ENCODE data around the gene COL27A1.
"Not testable (repeated sequence)": the region's sequence is repeated elsewhere in the genome, so short reads cannot be mapped to it uniquely, and the experiment has no call there.

COL27A1 gene

DNA sequence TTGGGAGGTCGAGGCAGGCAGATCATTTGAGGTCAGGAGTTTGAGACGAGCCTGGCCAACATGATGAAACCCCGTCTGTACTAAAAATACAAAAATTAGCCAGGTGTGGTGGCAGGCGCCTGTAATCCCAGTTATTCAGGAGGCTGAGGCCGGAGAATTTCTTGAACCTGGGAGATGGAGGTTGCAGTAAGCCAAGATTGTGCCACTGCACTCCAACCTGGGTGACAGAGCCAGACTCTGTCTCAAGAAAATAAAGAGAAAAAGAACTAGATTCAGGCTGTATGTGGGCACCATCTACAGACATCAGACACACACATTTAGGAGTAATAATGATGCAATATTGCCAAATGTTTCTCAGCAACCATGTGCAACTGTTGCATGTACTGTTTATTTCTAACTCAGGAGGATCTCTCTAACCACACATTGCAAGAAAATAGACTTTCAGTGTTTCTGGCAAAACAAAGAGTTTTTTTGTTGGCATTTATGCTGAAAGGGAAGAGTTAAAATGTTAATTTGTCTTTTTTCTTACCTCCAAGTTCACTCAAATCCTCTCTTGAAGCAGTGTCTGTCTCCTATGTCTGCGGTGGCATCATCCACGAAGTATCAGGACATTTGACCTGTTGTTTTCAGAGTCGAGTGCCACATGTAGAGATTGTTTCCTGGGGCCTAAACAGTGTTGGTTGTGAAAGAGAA is 162.5 kb downstream of the COL27A1 start:
- DNase-seq (ENCODE audit: low spot score), result no peak

DNA sequence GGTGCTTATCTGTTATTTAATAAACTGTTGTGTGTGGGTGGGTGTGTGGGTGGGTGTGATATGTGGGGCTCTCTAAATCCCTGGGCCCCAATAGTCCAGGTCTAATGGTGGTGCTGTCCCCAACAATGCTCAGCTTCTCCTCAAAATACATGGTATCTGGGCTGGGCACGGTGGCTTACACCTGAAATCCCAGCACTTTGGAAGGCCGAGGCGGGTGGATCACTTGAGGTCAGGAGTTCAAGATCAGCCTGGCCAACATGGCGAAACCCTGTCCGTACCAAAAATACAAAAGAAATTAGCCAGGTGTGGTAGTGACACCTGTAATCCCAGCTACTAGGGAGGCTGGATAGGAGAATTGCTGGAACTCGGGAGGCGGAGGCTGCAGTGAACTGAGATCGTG is 163.1 kb downstream of the COL27A1 start:
- no peak for DNase-seq (ENCODE audit: low spot score)

DNA sequence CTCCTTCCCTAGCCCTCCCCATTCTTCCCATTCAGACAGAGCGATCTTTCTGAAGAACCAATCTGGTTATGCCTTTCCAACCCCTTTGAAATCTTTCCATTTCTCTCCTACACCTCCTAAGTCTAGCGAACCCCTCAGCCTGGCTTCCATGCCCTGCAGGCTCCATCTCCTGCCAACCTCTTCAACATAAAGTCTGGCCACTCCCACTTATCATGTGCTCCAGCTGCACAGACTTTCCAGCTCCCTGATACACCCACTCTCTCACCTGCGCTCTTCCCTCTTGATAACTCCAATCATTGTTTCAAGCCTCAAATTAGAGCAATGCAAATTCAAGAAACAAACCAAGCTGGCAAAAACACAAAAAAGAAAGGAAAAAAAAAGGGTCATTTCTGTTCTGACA is 163.8 kb downstream of the COL27A1 start:
- DNase-seq (ENCODE audit: low spot score), result no peak

DNA sequence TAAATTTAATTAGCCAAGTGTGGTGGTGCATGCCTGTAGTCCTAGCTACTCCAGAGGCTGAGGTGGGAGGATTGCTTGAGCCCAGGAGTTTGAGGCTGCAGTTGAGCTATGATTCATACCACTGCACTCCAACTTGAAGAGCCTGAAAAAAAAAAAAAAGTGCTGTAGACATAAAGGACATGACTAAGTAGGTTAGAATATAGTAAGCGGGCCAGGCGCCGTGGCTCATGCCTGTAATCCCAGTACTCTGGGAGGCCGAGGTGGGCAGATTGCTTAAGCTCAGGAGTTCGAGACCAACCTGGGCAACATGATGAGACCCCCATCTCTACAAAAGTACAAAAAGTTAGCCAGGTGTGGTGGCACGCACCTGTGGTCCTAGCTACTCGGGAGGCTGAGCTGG is 165.4 kb downstream of the COL27A1 start:
- not testable (repeated sequence) for DNase-seq (ENCODE audit: low spot score)

DNA sequence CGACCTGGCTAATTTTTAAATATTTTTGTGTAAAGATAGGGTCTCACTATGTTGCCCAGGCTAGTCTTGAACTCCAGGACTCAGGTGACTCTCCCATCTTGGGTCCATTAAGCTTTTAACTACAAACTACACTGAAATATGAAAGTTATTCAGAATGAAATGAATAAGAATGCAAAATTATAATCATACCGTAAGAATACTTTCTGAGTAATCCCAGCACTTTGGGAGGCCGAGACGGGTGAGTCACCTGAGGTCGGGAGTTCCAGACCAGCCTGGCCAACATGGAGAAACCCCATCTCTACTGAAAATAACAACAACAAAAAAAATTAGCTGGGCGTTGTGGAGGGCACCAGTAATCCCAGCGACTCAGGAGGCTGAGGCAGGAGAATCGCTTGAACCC is 166.4 kb downstream of the COL27A1 start:
- no peak for DNase-seq (ENCODE audit: low spot score)

DNA sequence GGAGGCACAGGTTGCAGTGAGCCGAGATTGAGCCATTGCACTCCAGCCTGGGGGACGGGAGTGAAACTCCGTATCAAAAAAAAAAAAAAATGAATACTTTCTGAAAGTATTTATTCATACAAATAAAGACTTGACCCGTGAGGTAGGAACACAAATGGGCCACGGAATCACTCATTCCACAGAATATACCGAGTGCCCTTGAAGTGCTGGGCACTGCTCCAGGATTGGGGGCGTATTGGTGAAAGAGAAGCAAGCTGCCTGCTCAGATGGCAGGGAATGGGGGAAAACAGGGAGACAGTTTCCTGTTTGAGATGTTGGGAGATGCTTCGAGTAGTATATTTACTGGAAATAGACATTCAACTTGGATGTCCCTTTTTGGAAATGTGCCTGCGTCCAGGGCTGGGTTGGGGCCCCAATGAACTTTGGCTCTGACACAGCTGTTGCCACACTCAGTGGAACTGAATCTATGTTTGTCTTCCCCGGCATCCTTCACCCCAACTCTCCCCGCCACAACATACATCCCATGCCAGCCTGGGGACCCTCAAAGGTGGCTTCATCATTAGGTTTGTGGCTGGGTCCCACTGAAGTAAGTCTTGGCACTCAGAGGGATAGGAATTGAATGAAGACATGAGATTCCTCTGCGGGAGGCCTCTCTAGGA is 167.0 kb downstream of the COL27A1 start:
- DNase-seq (ENCODE audit: low spot score), result not testable (repeated sequence)

DNA sequence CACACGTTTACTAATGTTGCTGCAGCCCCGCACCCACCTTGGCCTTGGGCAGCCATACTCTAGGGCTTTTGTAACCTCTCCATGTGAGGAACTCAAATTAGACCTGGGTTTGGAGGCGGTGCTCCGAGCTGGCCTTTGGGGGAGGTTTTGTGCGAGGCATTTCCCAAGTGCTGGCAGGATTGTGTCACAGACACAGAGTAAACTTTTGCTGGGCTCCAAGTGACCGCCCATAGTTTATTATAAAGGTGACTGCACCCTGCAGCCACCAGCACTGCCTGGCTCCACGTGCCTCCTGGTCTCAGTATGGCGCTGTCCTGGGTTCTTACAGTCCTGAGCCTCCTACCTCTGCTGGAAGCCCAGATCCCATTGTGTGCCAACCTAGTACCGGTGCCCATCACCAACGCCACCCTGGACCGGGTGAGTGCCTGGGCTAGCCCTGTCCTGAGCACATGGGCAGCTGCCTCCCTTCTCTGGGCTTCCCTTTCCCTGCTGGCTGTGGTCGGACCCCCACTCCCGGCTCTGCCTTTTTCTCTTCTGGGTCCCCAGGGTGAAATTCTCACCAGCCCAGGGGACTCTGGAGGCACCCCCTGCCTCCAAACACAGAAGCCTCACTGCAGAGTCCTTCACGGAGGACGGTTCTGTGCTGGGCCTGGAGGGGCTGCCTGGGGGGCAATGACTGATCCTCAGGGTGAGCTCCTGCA is 167.6 kb downstream of the COL27A1 start, which contains the start of gene ORM1:
Gene ORM1, plus strand, starts transcription at position 268 of the 701 bp plus-strand sequence. Its CDS starts 36 bp downstream, at position 304.
- not testable (repeated sequence) for DNase-seq (ENCODE audit: low spot score)

DNA sequence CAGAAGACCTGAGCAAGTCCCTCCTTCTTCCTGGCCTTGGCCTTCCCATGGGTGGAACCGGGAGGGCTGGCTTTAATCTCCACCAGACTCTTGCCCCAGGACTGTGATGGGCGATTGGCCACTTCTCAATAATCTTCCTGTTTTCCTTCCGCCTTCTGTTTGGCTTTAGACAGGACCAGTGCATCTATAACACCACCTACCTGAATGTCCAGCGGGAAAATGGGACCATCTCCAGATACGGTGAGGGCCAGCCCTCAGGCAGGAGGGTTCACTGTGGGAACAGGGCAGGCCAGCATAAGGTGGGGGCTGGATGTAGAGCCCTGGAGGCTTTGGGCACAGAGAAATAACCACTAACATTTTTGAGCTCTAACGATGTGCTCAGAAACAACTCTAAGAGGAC is 168.5 kb downstream of the COL27A1 start:
- DNase-seq (ENCODE audit: low spot score), result not testable (repeated sequence)

DNA sequence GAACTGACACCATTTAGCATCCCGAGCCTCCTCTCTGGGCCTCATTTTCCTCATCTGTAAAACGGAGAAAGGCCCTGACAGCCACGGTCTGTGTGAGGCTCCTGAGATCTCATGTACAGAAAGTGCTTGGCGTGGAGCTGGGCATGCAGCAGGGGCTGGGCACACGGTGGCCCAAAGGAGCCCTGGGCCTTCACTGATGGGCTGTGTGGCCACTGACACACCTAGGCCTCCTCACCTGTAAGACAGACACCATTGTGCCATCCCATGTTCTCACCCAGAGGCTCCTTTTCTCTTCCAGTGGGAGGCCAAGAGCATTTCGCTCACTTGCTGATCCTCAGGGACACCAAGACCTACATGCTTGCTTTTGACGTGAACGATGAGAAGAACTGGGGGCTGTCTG is 169.2 kb downstream of the COL27A1 start:
- no peak for DNase-seq (ENCODE audit: low spot score)

DNA sequence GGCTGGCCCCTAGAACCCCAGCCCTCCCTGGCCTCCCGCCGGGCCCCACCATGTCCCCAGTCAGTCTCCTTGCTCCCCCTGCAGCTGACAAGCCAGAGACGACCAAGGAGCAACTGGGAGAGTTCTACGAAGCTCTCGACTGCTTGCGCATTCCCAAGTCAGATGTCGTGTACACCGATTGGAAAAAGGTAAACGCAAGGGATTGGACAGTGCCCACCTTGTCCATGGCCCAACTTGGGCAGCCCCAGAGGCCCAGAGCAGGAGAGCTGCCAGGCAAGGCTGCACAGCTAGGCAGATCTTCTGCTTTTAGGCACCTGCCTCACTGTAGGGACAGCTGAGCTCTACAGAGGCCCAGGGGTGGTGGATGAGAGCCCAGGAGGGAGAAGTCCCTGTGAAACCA is 169.6 kb downstream of the COL27A1 start:
- DNase-seq (ENCODE audit: low spot score), result not testable (repeated sequence)

DNA sequence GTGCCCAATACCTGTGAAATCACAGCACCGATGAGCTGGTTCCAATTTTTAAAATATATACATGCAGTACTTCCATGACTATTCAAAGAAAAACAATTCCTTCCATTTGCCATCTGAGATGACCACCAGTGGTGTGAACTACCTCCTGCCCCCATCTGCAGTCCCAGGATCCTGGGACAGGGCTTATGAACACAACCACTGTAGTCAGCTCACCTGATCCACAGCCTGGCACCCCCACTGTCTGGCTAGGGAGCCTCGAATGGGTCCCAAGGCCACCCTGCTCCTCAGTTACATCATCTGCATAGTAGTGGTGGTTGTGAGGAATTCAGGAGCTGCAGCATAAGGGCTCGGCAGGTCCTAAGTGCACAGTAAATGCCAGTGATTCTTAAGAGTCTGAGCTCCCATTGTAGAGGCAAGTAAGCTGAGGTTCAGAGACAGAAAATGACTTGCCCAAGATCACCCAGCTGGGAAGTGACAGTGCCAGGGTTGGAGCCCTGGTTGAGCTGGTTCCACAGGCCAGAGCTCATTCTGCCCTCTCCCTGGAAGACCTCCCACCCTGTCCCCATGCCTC is 170.4 kb downstream of the COL27A1 start:
- not testable (repeated sequence) for DNase-seq (ENCODE audit: low spot score)

DNA sequence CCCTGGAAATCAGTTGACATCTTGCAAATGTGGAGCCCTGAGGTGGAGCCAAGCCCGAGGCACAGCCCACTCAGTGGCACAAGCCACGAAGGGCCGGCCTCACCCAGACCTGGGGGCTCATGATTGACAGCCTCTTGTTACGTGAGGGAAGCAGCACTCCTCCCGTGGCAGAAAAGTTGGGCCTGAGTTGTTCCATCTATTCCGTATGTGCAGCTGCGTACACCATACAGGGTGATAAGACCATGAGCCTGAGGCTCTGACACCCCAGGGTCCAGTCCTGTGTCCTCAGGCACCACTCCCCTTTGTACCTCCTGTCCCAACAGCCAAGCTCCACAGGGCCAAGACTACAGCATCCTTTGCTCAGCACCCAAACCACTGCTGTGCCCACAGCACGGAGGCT is 172.4 kb downstream of the COL27A1 start:
- no peak for DNase-seq (ENCODE audit: low spot score)

DNA sequence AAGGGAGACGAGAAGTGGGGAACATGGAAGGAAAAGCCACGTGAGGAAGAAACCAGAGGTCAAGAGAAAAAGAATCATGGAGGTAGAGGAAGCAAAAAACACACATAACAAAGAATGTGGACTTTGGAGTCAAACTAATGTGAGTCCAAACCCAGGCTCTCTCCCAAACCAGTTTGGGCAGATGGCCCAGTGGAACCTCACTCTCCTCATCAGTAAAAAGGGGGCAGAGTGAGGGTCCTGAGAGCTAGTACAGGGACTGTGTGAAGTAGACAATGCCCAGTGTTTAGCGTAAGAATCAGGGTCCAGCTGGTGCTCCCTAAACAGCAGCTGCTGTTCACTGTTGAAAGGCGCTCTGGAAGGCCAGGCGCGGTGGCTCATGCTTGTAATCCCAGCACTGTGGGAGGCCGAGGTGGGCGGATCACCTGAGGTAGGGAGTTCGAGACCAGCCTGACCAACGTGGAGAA is 173.1 kb downstream of the COL27A1 start:
- DNase-seq (ENCODE audit: low spot score), result not testable (repeated sequence)

DNA sequence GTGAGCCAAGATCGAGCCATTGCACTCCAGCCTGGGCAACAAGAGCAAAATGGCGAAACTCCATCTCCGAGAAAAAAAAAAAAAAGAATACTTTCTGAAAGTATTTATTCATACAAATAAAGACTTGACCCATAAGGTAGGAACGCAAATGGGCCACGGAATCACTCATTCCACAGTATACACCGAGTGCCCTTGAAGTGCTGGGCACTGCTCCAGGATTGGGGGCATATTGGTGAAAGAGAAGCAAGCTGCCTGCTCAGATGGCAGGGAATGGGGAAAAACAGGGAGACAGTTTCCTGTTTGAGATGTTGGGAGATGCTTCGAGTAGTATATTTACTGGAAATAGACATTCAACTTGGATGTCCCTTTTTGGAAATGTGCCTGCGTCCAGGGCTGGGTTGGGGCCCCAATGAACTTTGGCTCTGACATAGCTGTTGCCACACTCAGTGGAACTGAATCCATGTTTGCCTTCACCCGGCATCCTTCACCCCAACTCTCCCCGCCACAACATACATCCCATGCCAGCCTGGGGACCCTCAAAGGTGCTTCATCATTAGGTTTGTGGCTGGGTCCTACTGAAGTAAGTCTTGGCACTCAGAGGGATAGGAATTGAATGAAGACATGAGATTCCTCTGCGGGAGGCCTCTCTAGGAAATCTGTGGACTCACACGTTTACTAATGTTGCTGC is 173.7 kb downstream of the COL27A1 start:
- not testable (repeated sequence) for DNase-seq (ENCODE audit: low spot score)

DNA sequence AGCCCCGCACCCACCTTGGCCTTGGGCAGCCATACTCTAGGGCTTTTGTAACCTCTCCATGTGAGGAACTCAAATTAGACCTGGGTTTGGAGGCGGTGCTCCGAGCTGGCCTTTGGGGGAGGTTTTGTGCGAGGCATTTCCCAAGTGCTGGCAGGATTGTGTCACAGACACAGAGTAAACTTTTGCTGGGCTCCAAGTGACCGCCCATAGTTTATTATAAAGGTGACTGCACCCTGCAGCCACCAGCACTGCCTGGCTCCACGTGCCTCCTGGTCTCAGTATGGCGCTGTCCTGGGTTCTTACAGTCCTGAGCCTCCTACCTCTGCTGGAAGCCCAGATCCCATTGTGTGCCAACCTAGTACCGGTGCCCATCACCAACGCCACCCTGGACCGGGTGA is 174.3 kb downstream of the COL27A1 start, which contains the start of gene ORM2:
Gene ORM2, plus strand, starts transcription at position 245 of the 398 bp plus-strand sequence. Its CDS starts 36 bp downstream, at position 281.
- DNase-seq (ENCODE audit: low spot score), result not testable (repeated sequence)

DNA sequence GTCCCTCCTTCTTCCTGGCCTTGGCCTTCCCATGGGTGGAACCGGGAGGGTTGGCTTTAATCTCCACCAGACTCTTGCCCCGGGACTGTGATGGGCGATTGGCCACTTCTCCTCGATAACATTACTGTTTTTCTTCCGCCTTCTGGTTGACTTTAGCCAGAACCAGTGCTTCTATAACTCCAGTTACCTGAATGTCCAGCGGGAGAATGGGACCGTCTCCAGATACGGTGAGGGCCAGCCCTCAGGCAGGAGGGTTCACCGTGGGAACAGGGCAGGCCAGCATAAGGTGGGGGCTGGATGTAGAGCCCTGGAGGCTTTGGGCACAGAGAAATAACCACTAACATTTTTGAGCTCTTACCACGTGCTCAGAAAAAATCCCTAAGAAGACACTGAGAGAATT is 175.3 kb downstream of the COL27A1 start:
- no peak for DNase-seq (ENCODE audit: low spot score)

DNA sequence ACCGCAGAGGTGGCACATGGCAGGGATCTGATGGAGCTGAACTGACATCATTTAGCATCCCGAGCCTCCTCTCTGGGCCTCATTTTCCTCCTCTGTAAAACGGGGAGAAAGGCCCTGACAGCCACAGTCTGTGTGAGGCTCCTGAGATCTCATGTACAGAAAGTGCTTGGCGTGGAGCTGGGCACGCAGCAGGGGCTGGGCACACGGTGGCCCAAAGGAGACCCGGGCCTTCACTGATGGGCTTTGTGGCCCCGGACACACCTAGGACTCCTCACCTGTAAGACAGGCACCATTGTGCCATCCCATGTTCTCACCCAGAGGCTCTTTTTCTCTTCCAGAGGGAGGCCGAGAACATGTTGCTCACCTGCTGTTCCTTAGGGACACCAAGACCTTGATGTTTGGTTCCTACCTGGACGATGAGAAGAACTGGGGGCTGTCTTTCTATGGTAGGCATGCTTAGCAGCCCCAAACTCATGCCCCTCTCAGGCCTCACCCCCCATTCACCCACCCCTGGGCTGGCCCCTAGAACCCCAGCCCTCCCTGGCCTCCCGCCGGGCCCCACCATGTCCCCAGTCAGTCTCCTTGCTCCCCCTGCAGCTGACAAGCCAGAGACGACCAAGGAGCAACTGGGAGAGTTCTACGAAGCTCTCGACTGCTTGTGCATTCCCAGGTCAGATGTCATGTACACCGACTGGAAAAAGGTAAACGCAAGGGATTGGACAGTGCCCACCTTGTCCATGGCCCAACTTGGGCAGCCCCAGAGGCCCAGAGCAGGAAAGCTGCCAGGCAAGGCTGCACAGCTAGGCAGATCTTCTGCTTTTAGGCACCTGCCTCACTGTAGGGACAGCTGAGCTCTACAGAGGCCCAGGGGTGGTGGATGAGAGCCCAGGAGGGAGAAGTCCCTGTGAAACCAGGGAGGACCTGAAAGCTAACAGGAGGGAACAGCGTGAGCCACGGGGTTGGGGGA is 176.2 kb downstream of the COL27A1 start:
- not testable (repeated sequence) for DNase-seq (ENCODE audit: low spot score)

DNA sequence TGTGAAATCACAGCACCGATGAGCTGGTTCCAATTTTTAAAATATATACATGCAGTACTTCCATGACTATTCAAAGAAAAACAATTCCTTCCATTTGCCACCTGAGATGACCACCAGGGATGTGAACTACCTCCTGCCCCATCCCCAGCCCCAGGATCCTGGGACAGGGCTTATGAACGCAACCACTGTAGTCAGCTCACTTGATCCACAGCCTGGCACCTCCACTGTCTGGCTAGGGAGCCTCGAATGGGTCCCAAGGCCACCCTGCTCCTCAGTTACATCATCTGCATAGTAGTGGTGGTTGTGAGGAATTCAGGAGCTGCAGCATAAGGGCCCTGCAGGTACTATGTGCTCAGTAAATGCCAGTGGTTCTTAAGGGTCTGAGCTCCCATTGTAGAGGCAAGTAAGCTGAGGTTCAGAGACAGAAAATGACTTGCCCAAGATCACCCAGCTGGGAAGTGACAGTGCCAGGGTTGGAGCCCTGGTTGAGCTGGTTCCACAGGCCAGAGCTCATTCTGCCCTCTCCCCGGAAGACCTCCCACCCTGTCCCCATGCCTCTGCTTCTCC is 177.2 kb downstream of the COL27A1 start:
- DNase-seq (ENCODE audit: low spot score), result not testable (repeated sequence)

DNA sequence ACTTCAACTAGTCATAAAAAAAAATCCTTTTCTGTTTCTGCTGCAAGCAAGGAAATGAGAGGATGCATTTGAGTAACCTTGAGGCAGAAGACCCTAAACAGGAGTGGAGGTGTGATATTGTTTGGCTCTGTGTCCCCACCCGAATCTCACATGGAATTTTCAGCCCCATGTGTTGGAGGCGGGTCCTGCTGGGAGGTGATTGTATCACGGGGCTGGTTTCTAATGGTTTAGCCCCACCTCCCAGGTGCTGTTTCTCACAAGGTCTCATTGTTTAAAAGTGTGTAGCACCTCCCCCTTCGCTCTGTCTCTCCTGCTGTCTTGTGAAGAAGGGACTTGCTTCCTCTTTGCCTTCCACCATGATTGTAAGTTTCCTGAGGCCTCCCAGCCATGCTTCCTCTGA is 178.4 kb downstream of the COL27A1 start:
- not testable (repeated sequence) for DNase-seq (ENCODE audit: low spot score)

DNA sequence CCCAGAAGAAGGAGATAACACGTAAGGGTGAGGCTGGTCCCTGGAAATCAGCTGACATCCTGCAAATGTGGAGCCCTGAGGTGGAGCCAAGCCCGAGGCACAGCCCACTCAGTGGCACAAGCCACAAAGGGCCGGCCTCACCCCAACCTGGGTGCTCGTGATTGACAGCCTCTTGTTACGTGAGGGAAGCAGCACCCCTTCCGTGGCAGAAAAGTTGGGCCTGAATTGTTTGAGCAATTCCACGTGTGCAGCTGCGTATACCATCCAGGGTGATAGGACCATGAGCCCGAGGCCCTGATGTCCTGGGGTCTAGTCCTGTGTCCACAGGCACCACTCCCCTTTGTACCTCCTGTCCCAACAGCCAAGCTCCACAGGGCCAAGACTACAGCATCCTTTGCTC is 179.2 kb downstream of the COL27A1 start:
- no peak for DNase-seq (ENCODE audit: low spot score)
